Activated T-cell treated with anti-CD3 and anti-CD28 coated beads, Interleukin-2, amount 50 U/mL, for 72 hours (primary cell): ENCODE data around the gene OSBP. TPM values are rescaled to one million over a fixed set of nuclear protein-coding genes. Genes with fewer than 3 reads are reported as not detected.
A peak's percentile ranks its signal among the peaks of the same experiment; 100 is the strongest.
"Not testable (repeated sequence)": the region's sequence is repeated elsewhere in the genome, so short reads cannot be mapped to it uniquely, and the experiment has no call there.

Source experiments
- ATAC-seq, 2 donors: fragments of 150-1000 bp; cut with Tn5 transposase; replicated peaks in 1 of 2; 2 replicates each; pipeline ENCODE4 v1.10.0; 2021; ENCODE audit warnings: moderate library complexity in 2 of 2, mild to moderate bottlenecking in 1 of 2
- DNase-seq, 2 donors: peaks; one replicate each; pipeline ENCODE4 v3.0.0; 2021 to 2022; ENCODE audit warnings: mixed read lengths in 1 of 2
- H3K27ac Mint-ChIP-seq: one replicate; pipeline ENCODE4 v1.8.0; 2022; ENCODE audit warnings: mild to moderate bottlenecking, moderate library complexity, mixed read lengths
- H3K27me3 Mint-ChIP-seq: one replicate; pipeline ENCODE4 v1.8.0; 2022; ENCODE audit warnings: low read depth, mixed read lengths
- H3K36me3 Mint-ChIP-seq, 2 donors: one replicate each; pipeline ENCODE4 v1.8.0; 2022; ENCODE audit warnings: mixed read lengths in 2 of 2, mild to moderate bottlenecking in 1 of 2; ENCODE audit not compliant: insufficient read depth in 2 of 2
- H3K4me1 Mint-ChIP-seq: one replicate; pipeline ENCODE4 v1.8.0; 2022; ENCODE audit warnings: low read depth, mixed read lengths
- H3K4me3 Mint-ChIP-seq, 2 donors: one replicate each; pipeline ENCODE4 v1.8.0; 2022; ENCODE audit warnings: mild to moderate bottlenecking in 2 of 2, mixed read lengths in 2 of 2, moderate library complexity in 2 of 2
- H3K9me3 Mint-ChIP-seq, 2 donors: one replicate each; pipeline ENCODE4 v1.8.0; 2022; ENCODE audit warnings: mixed read lengths in 2 of 2
- total RNA-seq, 2 donors: library from RNA; stranded (reverse); gene quantifications; one replicate each; pipeline ENCODE4 v1.2.3, GENCODE V29; 2022

Gene OSBP
- total RNA-seq, result 10 to 100 TPM; 61.9 to 67.4 TPM

GRCh38 chr11:59615637-59616395 is at the start of gene OSBP:
OSBP (minus strand) TSS chr11:59615774; CDS start chr11:59615664, 110 bp downstream.
- Mint-ChIP-seq H3K27ac (peak within 1 kb of the TSS; percentile 93), H3K36me3 (peaks cover 2 to 15% of the 10 kb centered on the region in 2 donors), H3K9me3 (no peaks in the 10 kb centered on the region), H3K27me3 (no peaks in the 10 kb centered on the region), H3K4me3 (peak within 1 kb of the TSS; percentile 92 to 99), H3K4me1 (peaks cover 49% of the 10 kb centered on the region)
- ATAC-seq (peak; percentile 88), DNase-seq (peak; percentile 95 to 99)

- peaks cover 12 to 46% of the 10 kb centered on the region in 2 donors for H3K36me3 Mint-ChIP-seq
- no peaks in the 10 kb centered on the region for H3K27me3 Mint-ChIP-seq
- peaks cover 24% of the 10 kb centered on the region for H3K4me1 Mint-ChIP-seq
- no peak overlapping the region for H3K4me3 Mint-ChIP-seq
- DNase-seq (no peak), ATAC-seq (no peak)
- peak overlapping the region; percentile 61 for H3K27ac Mint-ChIP-seq
- H3K9me3 Mint-ChIP-seq, result no peaks in the 10 kb centered on the region
Measured at GRCh38 chr11:59660621-59661020, 45.0 kb upstream of the OSBP start.

- peak overlapping the region; percentile 61 for H3K27ac Mint-ChIP-seq
Measured at GRCh38 chr11:59659981-59660380, 44.4 kb upstream of the OSBP start.

GRCh38 chr11:59658036-59658435 is 42.5 kb upstream of the OSBP start:
- Mint-ChIP-seq H3K36me3 (peaks cover 12 to 53% of the 10 kb centered on the region in 2 donors), H3K9me3 (no peaks in the 10 kb centered on the region), H3K27ac (peak overlapping the region; percentile 68), H3K4me3 (no peak overlapping the region), H3K27me3 (no peaks in the 10 kb centered on the region), H3K4me1 (peaks cover 5% of the 10 kb centered on the region)
- no peak for ATAC-seq
- no peak for DNase-seq

More at GRCh38 chr11:59659981-59660380, 44.4 kb upstream of the OSBP start:
- H3K4me3 Mint-ChIP-seq, result no peak overlapping the region
- no peak for DNase-seq
- peaks cover 10 to 47% of the 10 kb centered on the region in 2 donors for H3K36me3 Mint-ChIP-seq
- no peaks in the 10 kb centered on the region for H3K27me3 Mint-ChIP-seq
- no peak for ATAC-seq
- H3K4me1 Mint-ChIP-seq, result peaks cover 17% of the 10 kb centered on the region
- H3K9me3 Mint-ChIP-seq, result no peaks in the 10 kb centered on the region

- Mint-ChIP-seq H3K36me3 (peaks cover 14 to 64% of the 10 kb centered on the region in 2 donors), H3K27me3 (no peaks in the 10 kb centered on the region), H3K4me3 (no peak overlapping the region), H3K9me3 (no peaks in the 10 kb centered on the region), H3K4me1 (no peaks in the 10 kb centered on the region), H3K27ac (peak overlapping the region; percentile 11)
- no peak for DNase-seq
- no peak for ATAC-seq
Measured at GRCh38 chr11:59654893-59655292, 39.3 kb upstream of the OSBP start.

GRCh38 chr11:59647245-59647980 is 31.8 kb upstream of the OSBP start:
- H3K9me3 Mint-ChIP-seq, result no peaks in the 10 kb centered on the region
- peaks cover 23 to 59% of the 10 kb centered on the region in 2 donors for H3K36me3 Mint-ChIP-seq
- no peaks in the 10 kb centered on the region for H3K4me1 Mint-ChIP-seq
- no peak for ATAC-seq
- DNase-seq, result no peak
- no peak overlapping the region for H3K4me3 Mint-ChIP-seq
- H3K27ac Mint-ChIP-seq, result peak overlapping the region; percentile 89
- no peaks in the 10 kb centered on the region for H3K27me3 Mint-ChIP-seq

GRCh38 chr11:59644528-59644927 is 29.0 kb upstream of the OSBP start:
- Mint-ChIP-seq H3K4me3 (no peak overlapping the region), H3K27me3 (no peaks in the 10 kb centered on the region), H3K4me1 (no peaks in the 10 kb centered on the region), H3K36me3 (peaks cover 20 to 60% of the 10 kb centered on the region in 2 donors), H3K27ac (peak overlapping the region; percentile 87), H3K9me3 (no peaks in the 10 kb centered on the region)
- no peak for DNase-seq
- ATAC-seq, result no peak

- Mint-ChIP-seq H3K27ac (no peak overlapping the region), H3K27me3 (no peaks in the 10 kb centered on the region), H3K4me1 (no peaks in the 10 kb centered on the region), H3K9me3 (no peaks in the 10 kb centered on the region), H3K36me3 (peaks cover 20 to 61% of the 10 kb centered on the region in 2 donors), H3K4me3 (no peak overlapping the region)
- no peak for DNase-seq
- no peak for ATAC-seq
Measured at GRCh38 chr11:59643390-59643789, 27.8 kb upstream of the OSBP start.

GRCh38 chr11:59641156-59641555 is 25.6 kb upstream of the OSBP start:
- Mint-ChIP-seq H3K9me3 (no peaks in the 10 kb centered on the region), H3K36me3 (peaks cover 19 to 66% of the 10 kb centered on the region in 2 donors), H3K27me3 (no peaks in the 10 kb centered on the region), H3K4me3 (no peak overlapping the region), H3K4me1 (no peaks in the 10 kb centered on the region), H3K27ac (no peak overlapping the region)
- ATAC-seq, result no peak
- DNase-seq, result no peak

GRCh38 chr11:59630493-59630892 is 14.9 kb upstream of the OSBP start:
- Mint-ChIP-seq H3K4me3 (no peak overlapping the region), H3K27ac (peak overlapping the region; percentile 33), H3K36me3 (peaks cover 0 to 1% of the 10 kb centered on the region in 2 donors), H3K9me3 (no peaks in the 10 kb centered on the region), H3K27me3 (no peaks in the 10 kb centered on the region), H3K4me1 (no peaks in the 10 kb centered on the region)
- ATAC-seq (no peak), DNase-seq (no peak)

- no peaks in the 10 kb centered on the region for H3K4me1 Mint-ChIP-seq
- no peak overlapping the region for H3K4me3 Mint-ChIP-seq
- H3K27ac Mint-ChIP-seq, result no peak overlapping the region
- DNase-seq (no peak), ATAC-seq (no peak)
- H3K27me3 Mint-ChIP-seq, result no peaks in the 10 kb centered on the region
- H3K9me3 Mint-ChIP-seq, result no peaks in the 10 kb centered on the region
- H3K36me3 Mint-ChIP-seq, result peaks cover 0 to 1% of the 10 kb centered on the region in 2 donors
Measured at GRCh38 chr11:59629996-59630395, 14.4 kb upstream of the OSBP start.

- H3K36me3 Mint-ChIP-seq, H3K27me3 Mint-ChIP-seq, H3K4me1 Mint-ChIP-seq, ATAC-seq, H3K9me3 Mint-ChIP-seq, H3K4me3 Mint-ChIP-seq, H3K27ac Mint-ChIP-seq, DNase-seq: not testable (repeated sequence)
Measured at GRCh38 chr11:59626969-59627368, 11.4 kb upstream of the OSBP start.

GRCh38 chr11:59625703-59626102 is 10.1 kb upstream of the OSBP start:
- Mint-ChIP-seq H3K27me3 (no peaks in the 10 kb centered on the region), H3K4me1 (no peaks in the 10 kb centered on the region), H3K9me3 (no peaks in the 10 kb centered on the region), H3K36me3 (peaks cover 0 to 1% of the 10 kb centered on the region in 2 donors), H3K27ac (no peak overlapping the region), H3K4me3 (no peak overlapping the region)
- no peak for ATAC-seq
- no peak for DNase-seq
